Progenitor cell of endocrine pancreas (in vitro differentiated cells): ENCODE measurements around the gene MYO1H. TPM values are rescaled to one million over a fixed set of nuclear protein-coding genes. Genes with fewer than 3 reads are reported as not detected.

ENCODE experiments used
- DNase-seq: peaks from one replicate; pipeline ENCODE4 v3.0.0; 2021; ENCODE audit warnings: low spot score; ENCODE audit not compliant: unreplicated experiment
- H3K27ac Mint-ChIP-seq: 2 replicates; pipeline ENCODE4 v1.8.0; 2021; ENCODE audit warnings: mild to moderate bottlenecking, moderate library complexity, mixed read lengths
- H3K27me3 Mint-ChIP-seq: 2 replicates; pipeline ENCODE4 v1.8.0; 2021; ENCODE audit warnings: mixed read lengths
- H3K36me3 Mint-ChIP-seq: 2 replicates; pipeline ENCODE4 v1.8.0; 2022; ENCODE audit warnings: mixed read lengths; ENCODE audit not compliant: insufficient read depth
- H3K4me1 Mint-ChIP-seq: 2 replicates; pipeline ENCODE4 v1.8.0; 2021; ENCODE audit warnings: low read depth, mixed read lengths
- H3K4me3 Mint-ChIP-seq: 2 replicates; pipeline ENCODE4 v1.8.0; 2021; ENCODE audit warnings: low read depth, mild to moderate bottlenecking, moderate library complexity, mixed read lengths
- H3K9me3 Mint-ChIP-seq: 2 replicates; pipeline ENCODE4 v1.8.0; 2021; ENCODE audit warnings: low read depth, mixed read lengths
- long read RNA-seq: library from polyadenylated mRNA; unstranded; transcript quantifications from one replicate; pipeline ENCODE4 v2.0.0, GENCODE V29; 2020
- total RNA-seq: library from RNA; stranded (reverse); gene quantifications from 2 replicates; pipeline ENCODE4 v1.2.1, GENCODE V29; 2021
- TF ChIP-seq, protein P1 (sequence below): fragments of 200-600 bp; sonication (generic); IDR thresholded peaks from one replicate; pipeline ENCODE4 v1.5.0; 2021; ENCODE audit warnings: antibody characterized with exemption, mild to moderate bottlenecking; ENCODE audit not compliant: unreplicated experiment

The MYO1H gene, protein sequence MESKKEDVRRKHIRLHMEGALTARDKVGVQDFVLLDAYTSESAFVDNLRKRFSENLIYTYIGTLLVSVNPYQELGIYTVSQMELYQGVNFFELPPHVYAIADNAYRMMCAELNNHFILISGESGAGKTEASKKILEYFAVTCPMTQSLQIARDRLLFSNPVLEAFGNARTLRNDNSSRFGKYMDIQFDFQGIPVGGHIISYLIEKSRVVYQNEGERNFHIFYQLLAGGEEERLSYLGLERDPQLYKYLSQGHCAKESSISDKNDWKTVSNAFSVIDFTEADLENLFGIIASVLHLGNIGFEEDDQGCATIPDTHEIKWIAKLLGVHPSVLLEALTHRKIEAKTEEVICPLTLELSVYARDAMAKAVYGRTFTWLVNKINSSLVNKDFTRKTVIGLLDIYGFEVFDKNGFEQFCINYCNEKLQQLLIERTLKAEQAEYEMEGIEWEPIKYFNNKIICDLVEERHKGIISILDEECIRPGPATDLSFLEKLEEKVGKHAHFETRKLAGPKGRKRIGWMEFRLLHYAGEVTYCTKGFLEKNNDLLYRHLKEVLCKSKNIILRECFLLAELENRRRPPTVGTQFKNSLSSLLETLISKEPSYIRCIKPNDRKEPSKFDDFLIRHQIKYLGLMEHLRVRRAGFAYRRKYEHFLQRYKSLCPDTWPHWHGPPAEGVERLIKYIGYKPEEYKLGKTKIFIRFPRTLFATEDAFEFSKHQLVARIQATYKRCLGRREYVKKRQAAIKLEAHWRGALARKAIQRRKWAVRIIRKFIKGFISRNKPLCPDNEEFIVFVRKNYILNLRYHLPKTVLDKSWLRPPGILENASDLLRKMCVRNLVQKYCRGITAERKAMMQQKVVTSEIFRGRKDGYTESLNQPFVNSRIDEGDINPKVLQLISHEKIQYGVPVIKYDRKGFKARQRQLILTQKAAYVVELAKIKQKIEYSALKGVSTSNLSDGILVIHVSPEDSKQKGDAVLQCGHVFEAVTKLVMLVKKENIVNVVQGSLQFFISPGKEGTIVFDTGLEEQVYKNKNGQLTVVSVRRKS
- 0.51 and 0.77 TPM in 2 replicates for total RNA-seq
- long read RNA-seq, partial matches to known transcripts: 0 of 2 reads
- long read RNA-seq, other reads (novel, unspliced or antisense): 2 of 2 reads

DNA sequence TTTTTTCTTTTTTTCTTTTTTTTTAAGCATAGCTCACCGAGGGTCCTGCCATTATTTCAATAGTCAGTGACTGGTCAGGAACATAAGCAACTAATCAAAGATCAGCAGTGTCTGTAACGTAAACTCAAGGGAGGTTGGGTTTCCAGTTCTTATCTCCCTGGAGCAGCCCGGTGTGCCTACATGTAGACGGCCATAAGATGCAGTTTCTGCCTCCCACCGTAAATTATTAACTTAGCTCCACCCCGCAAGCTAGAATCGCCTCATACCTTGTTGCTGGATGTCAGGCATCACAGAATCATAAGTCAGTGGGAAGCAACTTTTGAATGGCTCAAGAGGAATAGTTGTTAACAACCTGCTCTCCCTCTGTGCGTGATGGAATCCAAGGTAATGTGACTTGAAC is at the start of gene MYO1H:
TSS of gene MYO1H (plus strand) at position 312 of the 400 bp plus-strand sequence. CDS start at position 373, 61 bp downstream.
- Mint-ChIP-seq H3K4me3 (no peak within 1 kb of the TSS), H3K27ac (peak within 1 kb of the TSS; percentile 10), H3K9me3 (peaks cover 10% of the 10 kb centered on the region), H3K4me1 (peaks cover 5% of the 10 kb centered on the region), H3K27me3 (no peaks in the 10 kb centered on the region), H3K36me3 (no peaks in the 10 kb centered on the region)
- TF ChIP-seq, protein P1, sequence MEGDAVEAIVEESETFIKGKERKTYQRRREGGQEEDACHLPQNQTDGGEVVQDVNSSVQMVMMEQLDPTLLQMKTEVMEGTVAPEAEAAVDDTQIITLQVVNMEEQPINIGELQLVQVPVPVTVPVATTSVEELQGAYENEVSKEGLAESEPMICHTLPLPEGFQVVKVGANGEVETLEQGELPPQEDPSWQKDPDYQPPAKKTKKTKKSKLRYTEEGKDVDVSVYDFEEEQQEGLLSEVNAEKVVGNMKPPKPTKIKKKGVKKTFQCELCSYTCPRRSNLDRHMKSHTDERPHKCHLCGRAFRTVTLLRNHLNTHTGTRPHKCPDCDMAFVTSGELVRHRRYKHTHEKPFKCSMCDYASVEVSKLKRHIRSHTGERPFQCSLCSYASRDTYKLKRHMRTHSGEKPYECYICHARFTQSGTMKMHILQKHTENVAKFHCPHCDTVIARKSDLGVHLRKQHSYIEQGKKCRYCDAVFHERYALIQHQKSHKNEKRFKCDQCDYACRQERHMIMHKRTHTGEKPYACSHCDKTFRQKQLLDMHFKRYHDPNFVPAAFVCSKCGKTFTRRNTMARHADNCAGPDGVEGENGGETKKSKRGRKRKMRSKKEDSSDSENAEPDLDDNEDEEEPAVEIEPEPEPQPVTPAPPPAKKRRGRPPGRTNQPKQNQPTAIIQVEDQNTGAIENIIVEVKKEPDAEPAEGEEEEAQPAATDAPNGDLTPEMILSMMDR: no peak
- DNase-seq: no peak

DNA sequence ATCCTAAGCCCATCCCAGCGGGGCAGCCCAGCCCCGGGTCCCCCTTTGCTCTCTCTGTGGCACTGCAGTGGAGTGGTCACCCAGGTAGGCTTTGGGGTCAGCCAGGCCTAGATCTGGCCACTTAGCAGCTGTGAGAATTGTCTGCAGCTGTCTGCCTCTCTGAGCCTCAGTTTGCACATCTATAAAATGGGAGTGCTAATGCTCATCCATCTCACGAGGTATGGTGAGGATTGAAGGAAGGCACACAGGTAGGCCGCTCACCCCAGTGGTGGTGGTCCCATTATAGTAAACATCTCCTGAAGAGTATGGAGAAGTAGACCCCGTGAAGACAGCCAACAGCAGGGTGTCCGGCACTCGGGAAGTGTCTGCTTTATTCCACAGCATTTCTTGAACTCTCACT is 47.9 kb upstream of the MYO1H start:
- TF ChIP-seq, protein P1: no peak
- Mint-ChIP-seq H3K27ac (no peak overlapping the region), H3K4me3 (no peak overlapping the region), H3K4me1 (no peaks in the 10 kb centered on the region), H3K36me3 (no peaks in the 10 kb centered on the region), H3K27me3 (peaks cover 22% of the 10 kb centered on the region), H3K9me3 (no peaks in the 10 kb centered on the region)
- no peak for DNase-seq

DNA sequence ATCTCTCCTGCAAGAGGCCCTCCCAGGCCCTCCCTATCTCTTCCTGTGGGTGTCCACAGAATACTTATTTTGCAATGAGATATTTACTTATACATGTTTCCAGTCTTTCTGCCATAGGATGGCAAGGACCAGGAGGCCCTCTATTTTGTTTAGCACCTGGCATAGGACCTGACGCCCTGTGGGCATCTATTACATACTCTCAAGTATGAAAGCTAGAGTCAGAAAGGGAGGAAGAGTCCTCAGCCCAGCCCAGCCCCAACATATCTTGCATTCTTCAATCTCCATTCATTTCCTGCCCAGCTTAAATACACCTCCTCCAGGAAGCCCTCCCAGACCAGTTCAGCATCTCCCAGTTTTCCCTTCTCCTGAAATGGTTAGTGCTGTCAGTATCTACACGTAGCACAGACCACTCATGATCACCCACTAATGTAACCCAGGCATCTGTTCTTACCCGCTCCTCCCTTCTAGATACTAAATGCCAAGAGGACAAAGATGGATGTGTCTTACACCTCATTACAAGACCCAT is 46.0 kb upstream of the MYO1H start:
- Mint-ChIP-seq H3K9me3 (no peaks in the 10 kb centered on the region), H3K4me3 (no peak overlapping the region), H3K27me3 (peaks cover 25% of the 10 kb centered on the region), H3K27ac (no peak overlapping the region), H3K36me3 (no peaks in the 10 kb centered on the region), H3K4me1 (no peaks in the 10 kb centered on the region)
- TF ChIP-seq, protein P1: no peak
- DNase-seq: no peak

DNA sequence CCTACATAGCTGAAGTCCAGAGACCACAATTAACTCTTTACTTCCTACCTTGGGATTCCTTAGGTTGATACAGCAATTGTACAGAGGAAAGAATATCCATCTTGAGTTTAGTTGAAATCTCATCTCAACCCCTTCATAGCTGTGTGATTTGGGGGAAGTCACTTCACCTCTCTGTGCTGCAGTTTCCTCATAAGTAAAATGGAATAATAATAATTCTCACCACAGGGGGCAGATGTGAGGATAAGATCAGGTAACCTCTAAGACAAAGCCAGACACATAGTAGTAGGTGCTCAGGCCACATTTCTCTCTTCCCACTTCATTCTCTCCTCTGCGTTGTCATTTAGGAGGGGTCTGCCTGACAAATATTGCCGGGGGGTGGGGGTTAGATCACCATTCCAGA is 45.3 kb upstream of the MYO1H start:
- no peak overlapping the region for H3K4me3 Mint-ChIP-seq
- H3K36me3 Mint-ChIP-seq: no peaks in the 10 kb centered on the region
- no peak for DNase-seq
- H3K4me1 Mint-ChIP-seq: no peaks in the 10 kb centered on the region
- no peaks in the 10 kb centered on the region for H3K9me3 Mint-ChIP-seq
- no peak overlapping the region for H3K27ac Mint-ChIP-seq
- TF ChIP-seq, protein P1: peak; percentile 40
- H3K27me3 Mint-ChIP-seq: peaks cover 32% of the 10 kb centered on the region

DNA sequence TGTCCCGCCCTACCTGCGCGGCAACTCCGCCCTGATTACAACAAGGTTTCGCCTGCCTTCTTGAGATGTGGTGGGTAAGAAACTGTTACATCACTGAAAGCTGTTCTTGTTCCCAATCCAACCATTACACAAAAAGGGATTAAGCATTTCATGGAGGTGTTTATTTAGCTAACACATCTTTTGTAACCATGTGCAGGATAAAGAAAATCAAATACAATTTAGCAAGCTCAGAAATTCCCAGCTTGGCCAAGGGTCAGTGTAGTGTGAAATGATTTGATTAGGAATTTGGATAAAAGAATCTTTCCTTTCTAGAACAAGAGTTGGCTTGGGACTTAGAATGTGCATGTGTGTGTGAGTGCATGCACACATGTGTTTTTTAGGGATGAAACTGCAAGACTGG is 44.9 kb upstream of the MYO1H start:
- DNase-seq: no peak
- Mint-ChIP-seq H3K9me3 (no peaks in the 10 kb centered on the region), H3K36me3 (no peaks in the 10 kb centered on the region), H3K27ac (no peak overlapping the region), H3K4me1 (no peaks in the 10 kb centered on the region), H3K4me3 (no peak overlapping the region), H3K27me3 (peaks cover 36% of the 10 kb centered on the region)
- TF ChIP-seq, protein P1: no peak
